Stromal cell of bone marrow (primary cell): ENCODE data around the gene VNN1.
"Not testable (repeated sequence)": the region's sequence is repeated elsewhere in the genome, so short reads cannot be mapped to it uniquely, and the experiment has no call there.

Experiments
- DNase-seq: peaks from one replicate; pipeline ENCODE4 v3.0.0-alpha.2; 2012; ENCODE audit warnings: low read depth

The VNN1 gene

GRCh38 chr6:132719736-132720448, 6.0 kb upstream of the VNN1 start:
- DNase-seq = no peak

- no peak for DNase-seq
Measured at GRCh38 chr6:132715881-132716637, 2.2 kb upstream of the VNN1 start.

GRCh38 chr6:132715204-132715603, 1.3 kb upstream of the VNN1 start:
- peak; percentile 63 for DNase-seq

- DNase-seq = no peak
Measured at GRCh38 chr6:132714160-132714559, 305 bp upstream of the VNN1 start.

- DNase-seq = no peak
Measured at GRCh38 chr6:132712366-132712765, 1.5 kb downstream of the VNN1 start.

GRCh38 chr6:132708771-132709170, 5.1 kb downstream of the VNN1 start:
- no peak for DNase-seq

GRCh38 chr6:132708002-132708401, 5.9 kb downstream of the VNN1 start:
- no peak for DNase-seq

GRCh38 chr6:132706756-132707155, 7.1 kb downstream of the VNN1 start:
- not testable (repeated sequence) for DNase-seq

- no peak for DNase-seq
Measured at GRCh38 chr6:132703936-132704335, 9.9 kb downstream of the VNN1 start.

- no peak for DNase-seq
Measured at GRCh38 chr6:132698608-132699007, 15.2 kb downstream of the VNN1 start.

GRCh38 chr6:132695773-132696172, 18.1 kb downstream of the VNN1 start:
- DNase-seq = no peak

GRCh38 chr6:132693478-132693877, 20.4 kb downstream of the VNN1 start:
- peak; percentile 33 for DNase-seq

- DNase-seq = no peak
Measured at GRCh38 chr6:132690678-132691077, 23.2 kb downstream of the VNN1 start.

GRCh38 chr6:132687306-132687705, 26.5 kb downstream of the VNN1 start:
- DNase-seq = no peak

GRCh38 chr6:132686531-132686930, 27.3 kb downstream of the VNN1 start:
- no peak for DNase-seq

GRCh38 chr6:132685009-132685408, 28.8 kb downstream of the VNN1 start:
- DNase-seq = no peak

- DNase-seq = no peak
Measured at GRCh38 chr6:132684272-132684671, 29.6 kb downstream of the VNN1 start.

- DNase-seq = no peak
Measured at GRCh38 chr6:132683543-132683942, 30.3 kb downstream of the VNN1 start.

- DNase-seq = not testable (repeated sequence)
Measured at GRCh38 chr6:132679094-132679493, 34.8 kb downstream of the VNN1 start.

GRCh38 chr6:132675749-132676148, 38.1 kb downstream of the VNN1 start:
- DNase-seq = no peak

GRCh38 chr6:132675002-132675401, 38.9 kb downstream of the VNN1 start:
- no peak for DNase-seq

- no peak for DNase-seq
Measured at GRCh38 chr6:132673376-132674094, 40.3 kb downstream of the VNN1 start.

- DNase-seq = no peak
Measured at GRCh38 chr6:132671295-132671694, 42.6 kb downstream of the VNN1 start.
